Measurements from ENCODE around the gene RAB23. TPM values are rescaled to one million over a fixed set of nuclear protein-coding genes. Genes with fewer than 3 reads are reported as not detected.
A peak's percentile ranks its signal among the peaks of the same experiment; 100 is the strongest.

Gene RAB23
- total RNA-seq, 4 donors from 2014 or later, result 57.8 to 102 (median 70.3) TPM

DNA sequence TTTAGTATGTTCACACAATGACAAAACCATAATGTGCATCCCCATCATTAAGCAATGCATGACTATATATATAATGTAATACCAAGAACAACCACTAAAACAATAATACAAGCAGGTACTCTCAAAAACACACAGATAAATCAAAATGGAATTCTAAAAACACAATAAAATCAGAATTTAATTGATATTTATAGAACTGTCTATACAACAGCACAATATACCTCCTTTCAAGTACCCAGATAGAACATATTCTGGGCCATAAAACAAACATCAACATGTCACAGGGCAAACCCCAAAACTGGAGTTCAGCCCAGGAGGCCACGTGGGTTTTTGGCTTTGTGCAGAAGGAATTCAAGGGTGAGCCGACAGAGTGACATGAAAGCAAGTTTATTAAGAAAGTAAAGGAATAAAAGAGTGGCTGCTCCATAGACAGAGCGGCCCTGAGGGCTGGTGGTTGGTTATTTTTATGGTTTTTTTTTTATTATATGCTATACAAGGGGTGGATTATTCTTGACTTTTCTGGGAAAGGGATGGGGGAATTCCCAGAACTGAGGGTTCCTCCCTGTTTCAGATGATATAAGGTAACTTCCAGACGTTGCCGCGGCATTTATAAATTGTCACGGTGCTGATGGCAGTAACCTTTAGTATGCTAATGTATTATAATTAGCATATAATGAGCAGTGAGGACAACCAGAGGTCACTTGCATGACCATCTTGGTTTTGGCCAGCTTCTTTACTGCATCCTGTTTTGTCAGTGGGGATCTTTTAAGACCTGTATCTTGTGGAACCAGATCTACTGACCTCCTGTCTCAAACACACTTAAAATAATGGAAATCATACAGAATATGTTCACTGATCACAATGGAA lies 5.6 kb downstream of the RAB23 start:
- WGBS, result 49% methylated on average over 7 of the region's 7 CpGs
- TF ChIP-seq, protein P1, sequence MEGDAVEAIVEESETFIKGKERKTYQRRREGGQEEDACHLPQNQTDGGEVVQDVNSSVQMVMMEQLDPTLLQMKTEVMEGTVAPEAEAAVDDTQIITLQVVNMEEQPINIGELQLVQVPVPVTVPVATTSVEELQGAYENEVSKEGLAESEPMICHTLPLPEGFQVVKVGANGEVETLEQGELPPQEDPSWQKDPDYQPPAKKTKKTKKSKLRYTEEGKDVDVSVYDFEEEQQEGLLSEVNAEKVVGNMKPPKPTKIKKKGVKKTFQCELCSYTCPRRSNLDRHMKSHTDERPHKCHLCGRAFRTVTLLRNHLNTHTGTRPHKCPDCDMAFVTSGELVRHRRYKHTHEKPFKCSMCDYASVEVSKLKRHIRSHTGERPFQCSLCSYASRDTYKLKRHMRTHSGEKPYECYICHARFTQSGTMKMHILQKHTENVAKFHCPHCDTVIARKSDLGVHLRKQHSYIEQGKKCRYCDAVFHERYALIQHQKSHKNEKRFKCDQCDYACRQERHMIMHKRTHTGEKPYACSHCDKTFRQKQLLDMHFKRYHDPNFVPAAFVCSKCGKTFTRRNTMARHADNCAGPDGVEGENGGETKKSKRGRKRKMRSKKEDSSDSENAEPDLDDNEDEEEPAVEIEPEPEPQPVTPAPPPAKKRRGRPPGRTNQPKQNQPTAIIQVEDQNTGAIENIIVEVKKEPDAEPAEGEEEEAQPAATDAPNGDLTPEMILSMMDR (IDR thresholded peaks at IDR 0.05), result peak in 1 of 3 experiments; percentile 33
- TF ChIP-seq EP300 (IDR thresholded peaks at IDR 0.05), result no peak
- TF ChIP-seq POLR2AphosphoS5 (IDR thresholded peaks at IDR 0.05), result peak in 1 of 2 donors; percentile 59
- Histone ChIP-seq H3K4me1 (peaks cover 0 to 59% (median 45%) of the 10 kb centered on the region in 4 donors), H3K4me3 (peak overlapping the region in 2 of 4 donors; percentile 3 to 7), H3K36me3 (no peaks in the 10 kb centered on the region), H3K27me3 (no peaks in the 10 kb centered on the region), H3K9me3 (no peaks in the 10 kb centered on the region), H3K27ac (replicated peaks in 1 of 4) (peak overlapping the region; percentile 36 to 65 (median 55))
- no peak for DNase-seq (ENCODE audit: extremely low spot score)
- intact Hi-C loops (cut with DNase I), result no loop called here

DNA sequence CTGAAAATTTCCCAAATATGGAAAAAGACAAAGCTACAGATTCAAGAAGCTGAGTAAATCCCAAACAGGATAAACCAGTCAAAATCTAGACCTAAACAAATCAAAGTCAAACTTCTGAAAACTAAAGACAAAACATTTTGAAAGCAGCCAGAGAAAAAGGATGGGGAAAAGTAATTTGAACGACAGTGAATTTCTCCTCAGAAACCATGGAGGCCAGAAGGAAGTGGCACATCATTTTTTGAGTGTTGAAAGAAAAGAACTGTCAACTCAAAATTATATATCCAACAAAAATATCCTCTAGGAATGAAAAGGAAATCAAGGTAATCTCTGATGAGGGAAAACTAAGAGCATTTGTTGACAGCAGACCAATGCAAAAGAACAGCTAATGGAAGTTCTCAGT lies 6.8 kb downstream of the RAB23 start:
- no peak overlapping the region for H3K4me3 ChIP-seq
- TF ChIP-seq, protein P1 (IDR thresholded peaks at IDR 0.05), result no peak
- TF ChIP-seq EP300 (IDR thresholded peaks at IDR 0.05), result no peak
- TF ChIP-seq POLR2AphosphoS5 (IDR thresholded peaks at IDR 0.05), result no peak
- TF ChIP-seq POLR2A (IDR thresholded peaks at IDR 0.05; ENCODE audit: low read depth), result no peak
- DNase-seq (ENCODE audit: extremely low spot score), result no peak
- no peaks in the 10 kb centered on the region for H3K27me3 ChIP-seq
- WGBS, result 76% methylated on average over 1 of the region's 1 CpG
- H3K36me3 ChIP-seq, result no peaks in the 10 kb centered on the region
- no peaks in the 10 kb centered on the region for H3K9me3 ChIP-seq
- intact Hi-C loops (cut with DNase I), result no loop called here
- H3K4me1 ChIP-seq, result peaks cover 0 to 56% (median 46%) of the 10 kb centered on the region in 4 donors
- no peak overlapping the region for H3K27ac ChIP-seq (replicated peaks in 1 of 4)

DNA sequence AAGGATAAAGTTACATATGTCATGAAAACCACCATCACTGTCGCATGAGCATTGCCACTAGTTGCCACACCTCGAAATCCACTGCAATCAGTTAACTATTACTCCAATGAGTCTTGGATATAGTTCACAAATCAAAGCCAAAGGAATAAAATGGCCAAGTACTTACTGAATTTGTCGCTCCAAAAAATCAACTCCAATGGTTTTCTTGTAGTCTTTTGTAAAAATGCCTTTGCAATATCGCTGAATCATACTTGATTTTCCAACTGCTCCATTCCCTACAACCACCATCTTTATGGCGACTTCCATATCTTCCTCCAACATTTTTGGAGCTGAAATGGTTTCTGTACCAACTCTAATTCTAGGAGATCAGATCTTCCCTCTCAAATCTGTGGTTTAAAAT lies 12.0 kb downstream of the RAB23 start:
- Histone ChIP-seq H3K4me3 (no peak overlapping the region), H3K9me3 (no peaks in the 10 kb centered on the region), H3K4me1 (peaks cover 0 to 56% (median 30%) of the 10 kb centered on the region in 4 donors), H3K36me3 (no peaks in the 10 kb centered on the region), H3K27me3 (no peaks in the 10 kb centered on the region), H3K27ac (replicated peaks in 1 of 4) (no peak overlapping the region)
- intact Hi-C loops (cut with DNase I), result no loop called here
- WGBS, result 95% methylated on average over 5 of the region's 5 CpGs
- no peak for DNase-seq (ENCODE audit: extremely low spot score)
- TF ChIP-seq, protein P1 (IDR thresholded peaks at IDR 0.05), result no peak
- TF ChIP-seq POLR2A (IDR thresholded peaks at IDR 0.05; ENCODE audit: low read depth) (no peak), POLR2AphosphoS5 (IDR thresholded peaks at IDR 0.05) (no peak), EP300 (IDR thresholded peaks at IDR 0.05) (no peak)

DNA sequence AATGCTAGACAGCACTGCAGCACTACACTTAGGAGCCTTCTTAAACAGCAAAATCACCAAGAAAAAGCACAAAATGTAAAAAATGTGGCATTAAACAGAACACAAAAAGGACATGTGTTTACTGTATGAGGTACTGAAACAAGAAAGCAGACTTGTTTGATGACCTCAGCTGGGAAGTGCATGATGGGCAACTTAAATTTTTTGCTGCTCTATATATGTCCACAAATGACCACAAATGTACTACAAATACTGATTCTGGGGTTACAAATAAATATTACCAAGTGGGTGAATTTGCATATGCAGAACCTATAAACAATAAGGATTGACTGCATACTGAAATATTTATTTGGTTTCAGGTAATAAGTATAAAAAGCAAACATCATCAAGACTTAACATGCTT lies 13.1 kb downstream of the RAB23 start:
- no peaks in the 10 kb centered on the region for H3K9me3 ChIP-seq
- TF ChIP-seq EP300 (IDR thresholded peaks at IDR 0.05), result no peak
- TF ChIP-seq POLR2A (IDR thresholded peaks at IDR 0.05; ENCODE audit: low read depth), result no peak
- TF ChIP-seq, protein P1 (IDR thresholded peaks at IDR 0.05), result no peak
- no peak for TF ChIP-seq POLR2AphosphoS5 (IDR thresholded peaks at IDR 0.05)
- H3K4me1 ChIP-seq, result peaks cover 0 to 51% (median 26%) of the 10 kb centered on the region in 4 donors
- no peaks in the 10 kb centered on the region for H3K27me3 ChIP-seq
- no peak overlapping the region for H3K27ac ChIP-seq (replicated peaks in 1 of 4)
- no peak overlapping the region for H3K4me3 ChIP-seq
- no peaks in the 10 kb centered on the region for H3K36me3 ChIP-seq
- intact Hi-C loops (cut with DNase I), result no loop called here
- DNase-seq (ENCODE audit: extremely low spot score), result no peak
